Embryonic facial prominence (tissue), 1 donor: ENCODE measurements around the gene AMBN.
"Not testable (repeated sequence)": the region's sequence is repeated elsewhere in the genome, so short reads cannot be mapped to it uniquely, and the experiment has no call there.

Experiments
- DNase-seq: peaks from one replicate; pipeline ENCODE4 v3.0.0-alpha.2; 2016; ENCODE audit errors: extremely low spot score

The AMBN gene

GRCh38 chr4:70608324-70608723 lies 16.3 kb downstream of the AMBN start:
- no peak for DNase-seq

- no peak for DNase-seq
These were observed 21.5 kb downstream of the AMBN start for GRCh38 chr4:70613306-70614183.

DNA sequence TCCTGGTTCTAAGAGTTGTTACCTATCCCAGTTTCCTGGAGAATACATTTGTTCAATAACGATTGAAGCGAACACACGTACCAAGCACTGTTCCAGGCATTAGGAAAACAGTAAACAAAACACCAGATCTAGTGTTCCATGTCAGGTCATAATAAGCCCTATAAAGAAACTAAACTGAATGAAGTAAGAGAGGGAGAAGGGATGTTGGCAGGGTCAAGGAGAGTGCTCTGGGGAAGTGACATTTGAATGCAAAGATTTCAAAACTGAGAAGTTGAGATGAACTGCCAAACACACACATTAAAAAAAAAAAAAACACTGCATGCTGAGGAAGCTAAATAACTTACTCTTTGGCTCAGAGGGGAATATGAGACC lies 22.1 kb downstream of the AMBN start:
- DNase-seq, result no peak

- no peak for DNase-seq
These were observed 27.2 kb downstream of the AMBN start for GRCh38 chr4:70619288-70619687.

- DNase-seq, result no peak
These were observed 27.7 kb downstream of the AMBN start for GRCh38 chr4:70619778-70620177.

GRCh38 chr4:70623323-70623722 lies 31.3 kb downstream of the AMBN start:
- DNase-seq, result no peak

GRCh38 chr4:70624226-70624793 lies 32.3 kb downstream of the AMBN start:
- no peak for DNase-seq

- no peak for DNase-seq
These were observed 35.6 kb downstream of the AMBN start for GRCh38 chr4:70627620-70628019.

- DNase-seq, result no peak
These were observed 36.4 kb downstream of the AMBN start, which contains the start of gene ENAM for GRCh38 chr4:70628444-70628843. ENAM (plus strand) TSS chr4:70628744; CDS start chr4:70629501, 757 bp downstream.

DNA sequence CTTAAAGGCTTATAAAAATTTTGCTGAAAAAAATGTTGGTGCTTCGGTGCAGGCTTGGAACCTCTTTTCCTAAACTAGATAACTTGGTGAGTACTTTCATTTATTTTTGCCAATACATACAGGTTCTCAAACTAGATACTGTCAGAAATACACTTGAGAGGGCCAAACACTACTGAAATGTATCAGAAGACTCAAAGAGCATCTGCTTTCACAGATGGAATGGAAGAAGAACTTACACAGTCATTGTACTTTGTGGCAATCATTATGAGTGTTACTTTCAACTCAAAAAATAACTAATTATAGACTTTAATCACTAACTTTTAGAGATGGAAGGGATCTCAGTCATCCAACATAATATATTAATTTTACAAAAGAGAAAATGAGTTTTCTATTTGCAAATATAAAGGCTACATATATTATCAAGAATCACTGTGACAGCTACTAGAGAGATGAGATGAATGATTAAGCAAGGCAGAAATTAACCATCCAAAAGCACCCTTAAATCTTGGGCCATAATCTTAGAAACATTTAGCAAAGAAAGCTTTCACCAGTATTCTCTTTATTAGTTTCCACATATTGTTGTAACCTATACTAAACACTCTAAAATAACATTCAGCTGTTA lies 37.5 kb downstream of the AMBN start:
- no peak for DNase-seq

DNA sequence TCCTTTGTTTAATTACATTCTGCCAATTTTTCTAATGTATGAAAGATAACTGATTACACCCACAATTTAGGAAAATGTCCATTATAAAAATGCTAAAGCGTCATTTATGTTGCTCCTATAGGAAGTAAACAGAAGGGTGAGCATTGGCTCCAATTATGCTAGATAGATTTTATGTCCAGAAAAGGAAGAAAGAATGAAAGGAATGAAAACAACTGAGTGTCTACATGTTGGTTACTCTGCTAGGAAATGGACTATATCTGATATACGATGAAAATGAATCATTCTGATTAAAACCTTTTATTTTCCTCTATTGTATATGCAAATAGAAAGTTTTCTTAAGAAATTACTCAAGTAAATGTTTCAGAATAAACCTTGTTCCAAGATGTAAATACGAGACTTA lies 38.1 kb downstream of the AMBN start:
- DNase-seq, result no peak

GRCh38 chr4:70632028-70632427 lies 40.0 kb downstream of the AMBN start:
- no peak for DNase-seq

GRCh38 chr4:70634482-70634881 lies 42.4 kb downstream of the AMBN start:
- DNase-seq, result no peak

GRCh38 chr4:70637239-70637913 lies 45.3 kb downstream of the AMBN start:
- DNase-seq, result no peak

- DNase-seq, result no peak
These were observed 48.1 kb downstream of the AMBN start for GRCh38 chr4:70640192-70640591.

DNA sequence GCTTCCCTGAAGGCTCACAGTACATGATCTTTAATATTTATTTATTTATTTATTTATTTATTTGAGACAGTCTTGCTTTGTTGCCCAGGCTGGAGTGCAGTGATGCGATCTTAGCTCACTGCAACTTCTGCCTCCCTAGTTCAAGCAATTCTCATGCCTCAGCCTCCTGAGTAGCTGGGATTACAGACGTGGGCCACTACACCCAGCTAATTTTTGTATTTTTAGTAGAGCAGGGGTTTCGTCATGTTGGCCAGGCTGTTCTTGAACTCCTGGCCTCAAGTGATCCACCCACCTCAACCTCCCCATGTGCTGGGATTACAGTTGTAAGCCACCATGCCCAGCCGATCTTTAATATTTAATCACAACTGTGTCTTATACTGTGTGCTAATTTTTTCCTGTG lies 58.7 kb downstream of the AMBN start:
- not testable (repeated sequence) for DNase-seq

GRCh38 chr4:70651864-70652506 lies 59.9 kb downstream of the AMBN start:
- DNase-seq, result no peak

- no peak for DNase-seq
These were observed 62.6 kb downstream of the AMBN start for GRCh38 chr4:70654605-70655011.
